GM18861 (cell line): Measurements from ENCODE around the gene C13orf46.

Experiments
- ATAC-seq: cut with Tn5 transposase; IDR thresholded peaks from one replicate; pipeline ENCODE4 v1.9.1; 2021; ENCODE audit not compliant: unreplicated experiment

Gene C13orf46

GRCh38 chr13:113958373-113958772 is 15.5 kb downstream of the C13orf46 start:
- no peak for ATAC-seq

GRCh38 chr13:113956571-113956970 is 17.3 kb downstream of the C13orf46 start:
- no peak for ATAC-seq

GRCh38 chr13:113955691-113956090 is 18.2 kb downstream of the C13orf46 start:
- no peak for ATAC-seq

- ATAC-seq: no peak
Measured at GRCh38 chr13:113955235-113955634, 18.6 kb downstream of the C13orf46 start.

GRCh38 chr13:113954046-113954835 is 19.6 kb downstream of the C13orf46 start:
- no peak for ATAC-seq

- no peak for ATAC-seq
Measured at GRCh38 chr13:113953561-113953960, 20.3 kb downstream of the C13orf46 start.

- ATAC-seq: no peak
Measured at GRCh38 chr13:113952983-113953520, 20.8 kb downstream of the C13orf46 start.

- ATAC-seq: no peak
Measured at GRCh38 chr13:113952151-113952982, 21.5 kb downstream of the C13orf46 start.

GRCh38 chr13:113951246-113951999 is 22.5 kb downstream of the C13orf46 start:
- peak; percentile 62 for ATAC-seq

GRCh38 chr13:113950451-113951245 is 23.2 kb downstream of the C13orf46 start:
- ATAC-seq: no peak

- ATAC-seq: no peak
Measured at GRCh38 chr13:113949546-113949945, 24.3 kb downstream of the C13orf46 start.

- ATAC-seq: no peak
Measured at GRCh38 chr13:113948034-113948742, 25.7 kb downstream of the C13orf46 start.

GRCh38 chr13:113947311-113948033 is 26.4 kb downstream of the C13orf46 start:
- ATAC-seq: no peak

GRCh38 chr13:113946409-113947181 is 27.3 kb downstream of the C13orf46 start:
- ATAC-seq: no peak

- ATAC-seq: no peak
Measured at GRCh38 chr13:113945857-113946408, 27.9 kb downstream of the C13orf46 start.

GRCh38 chr13:113943821-113944565 is 29.9 kb downstream of the C13orf46 start:
- ATAC-seq: no peak

- ATAC-seq: no peak
Measured at GRCh38 chr13:113942591-113943103, 31.2 kb downstream of the C13orf46 start.
